CD14-positive monocyte (primary cell): ENCODE measurements around the gene PRICKLE1. TPM values are rescaled to one million over a fixed set of nuclear protein-coding genes. Genes with fewer than 3 reads are reported as not detected.

Source experiments
- DNase-seq, 3 donors: peaks; one replicate each; pipeline ENCODE4 v3.0.0-alpha.2; 2011 to 2022
- H2AFZ ChIP-seq: 2 replicates; pipeline ENCODE4 v1.6.0; 2012; ENCODE audit warnings: mild to moderate bottlenecking, low read depth, low read length, inconsistent platforms; ENCODE audit not compliant: insufficient read depth, poor library complexity, severe bottlenecking
- H3K27ac ChIP-seq, 2 donors: 1 replicate in 1 of 2; 2 replicates in 1 of 2; pipeline ENCODE4 v1.5.1; 2012 to 2013; ENCODE audit warnings: low read length in 2 of 2, control low read depth in 1 of 2, inconsistent platforms in 1 of 2, low read depth in 1 of 2, mild to moderate bottlenecking in 1 of 2
- H3K27me3 ChIP-seq, 2 donors: one replicate each; pipeline versions ENCODE4 v1.6.0 to v1.6.1; 2011 to 2013; ENCODE audit warnings: low read length in 2 of 2; ENCODE audit not compliant: control insufficient read depth in 2 of 2, insufficient read depth in 2 of 2
- H3K36me3 ChIP-seq, 2 donors: replicated peaks in 1 of 2; 1 replicate in 1 of 2; 2 replicates in 1 of 2; pipeline versions ENCODE4 v1.5.1 to v1.6.1; 2012 to 2013; ENCODE audit warnings: low read length in 2 of 2, control low read depth in 1 of 2, inconsistent platforms in 1 of 2, mild to moderate bottlenecking in 1 of 2; ENCODE audit not compliant: insufficient read depth in 2 of 2, control insufficient read depth in 1 of 2
- H3K4me1 ChIP-seq, 2 donors: 1 replicate in 1 of 2; 2 replicates in 1 of 2; pipeline versions ENCODE4 v1.5.1 to v1.6.1; 2012 to 2013; ENCODE audit warnings: low read length in 2 of 2, control low read depth in 1 of 2, inconsistent platforms in 1 of 2, mild to moderate bottlenecking in 1 of 2, moderate library complexity in 1 of 2; ENCODE audit not compliant: insufficient read depth in 2 of 2, control insufficient read depth in 1 of 2
- H3K4me2 ChIP-seq: replicated peaks from 2 replicates; pipeline ENCODE3; 2012; ENCODE audit warnings: low read length, moderate library complexity, mild to moderate bottlenecking; ENCODE audit not compliant: poor library complexity, severe bottlenecking; ENCODE audit errors: extremely low read depth
- H3K4me3 ChIP-seq, 3 experiments: fragments of 200-600 bp in 1 of 3; sonication (generic) in 1 of 3; replicated peaks in 1 of 3; 1 replicate in 2 of 3; 2 replicates in 1 of 3; pipeline ENCODE4 v1.5.1; 2011 to 2013; ENCODE audit warnings: low read length in 3 of 3, mild to moderate bottlenecking in 3 of 3, control low read depth in 2 of 3, low read depth in 2 of 3, inconsistent platforms in 1 of 3, moderate library complexity in 1 of 3
- H3K79me2 ChIP-seq: 2 replicates; pipeline ENCODE4 v1.6.0; 2012; ENCODE audit warnings: mild to moderate bottlenecking, control low read depth, inconsistent platforms, low read length, moderate library complexity; ENCODE audit not compliant: insufficient read depth
- H3K9ac ChIP-seq: 2 replicates; pipeline ENCODE4 v1.6.0; 2017; ENCODE audit warnings: low read length, mild to moderate bottlenecking; ENCODE audit not compliant: insufficient read depth, poor library complexity, severe bottlenecking
- H3K9me3 ChIP-seq, 2 donors: replicated peaks in 1 of 2; 1 replicate in 1 of 2; 2 replicates in 1 of 2; pipeline versions ENCODE4 v1.5.1 to v1.6.1; 2012 to 2013; ENCODE audit warnings: low read length in 2 of 2, control low read depth in 1 of 2; ENCODE audit not compliant: control insufficient read depth in 1 of 2, insufficient read depth in 1 of 2
- H4K20me1 ChIP-seq: 2 replicates; pipeline ENCODE4 v1.6.0; 2012; ENCODE audit warnings: mild to moderate bottlenecking, low read length, control low read depth, moderate library complexity; ENCODE audit not compliant: insufficient read depth
- H3K27ac Mint-ChIP-seq, 7 donors: one replicate each; pipeline ENCODE4 v1.8.0; 2020; ENCODE audit warnings: mild to moderate bottlenecking in 7 of 7, mixed read lengths in 7 of 7, moderate library complexity in 6 of 7, inconsistent platforms in 2 of 7
- H3K27me3 Mint-ChIP-seq, 3 donors: one replicate each; pipeline ENCODE4 v1.8.0; 2021 to 2022; ENCODE audit warnings: low read depth in 3 of 3, mild to moderate bottlenecking in 3 of 3, mixed read lengths in 3 of 3, moderate library complexity in 3 of 3, inconsistent platforms in 1 of 3
- H3K36me3 Mint-ChIP-seq, 2 donors: one replicate each; pipeline ENCODE4 v1.8.0; 2020; ENCODE audit warnings: mixed read lengths in 2 of 2, inconsistent platforms in 1 of 2, mild to moderate bottlenecking in 1 of 2
- H3K4me1 Mint-ChIP-seq: one replicate; pipeline ENCODE4 v1.8.0; 2020; ENCODE audit warnings: mild to moderate bottlenecking, mixed read lengths
- H3K4me3 Mint-ChIP-seq, 2 donors: one replicate each; pipeline ENCODE4 v1.8.0; 2020; ENCODE audit warnings: mild to moderate bottlenecking in 2 of 2, mixed read lengths in 2 of 2, moderate library complexity in 1 of 2
- H3K9me3 Mint-ChIP-seq, 7 donors: one replicate each; pipeline ENCODE4 v1.8.0; 2020 to 2022; ENCODE audit warnings: mixed read lengths in 7 of 7, mild to moderate bottlenecking in 6 of 7, moderate library complexity in 6 of 7, inconsistent platforms in 2 of 7
- CTCF ChIP-seq: fragments of 200-600 bp; IDR thresholded peaks from one replicate; pipeline ENCODE4 v1.8.0; 2022; ENCODE audit warnings: antibody characterized with exemption, mild to moderate bottlenecking
- WGBS: methylation state at CpG from one replicate; pipeline ENCODE4 v1.1.5; 2013; ENCODE audit warnings: missing lambda C conversion rate; ENCODE audit not compliant: insufficient coverage; 5-methylcytosine and 5-hydroxymethylcytosine counted together
- intact Hi-C, 2 donors: fragments of 100-400 bp; cut with micrococcal nuclease; formaldehyde crosslinking; loops; one replicate each; pipeline versions ENCODE4 v1.15.0 to v1.15.1; 2023
- polyA plus RNA-seq, 3 donors: library from polyadenylated mRNA; depleted of rRNA in 1 of 3; unstranded in 2 of 3; stranded (reverse) in 1 of 3; fragments of 300-500 nt in 2 of 3; fragments of >200 nt in 1 of 3; fragmentation: Illumina TruSeq in 2 of 3; gene quantifications; 1 replicate in 2 of 3; 2 replicates in 1 of 3; pipeline ENCODE4 v1.2.3, GENCODE V29; 2012 to 2021

The PRICKLE1 gene
- polyA plus RNA-seq, 3 donors: 1.3 to 5.1 (median 2.6) TPM

- H3K36me3 ChIP-seq: peaks cover 4 to 15% of the 10 kb centered on the region in 2 donors
- intact Hi-C loops: no loop called here
- H3K4me1 ChIP-seq: peaks cover 24% of the 10 kb centered on the region in 2 donors
- no peaks in the 10 kb centered on the region for H4K20me1 ChIP-seq
- H3K79me2 ChIP-seq: no peaks in the 10 kb centered on the region
- H2AFZ ChIP-seq: peak overlapping the region; percentile 87
- TF ChIP-seq CTCF: no peak
- no peaks in the 10 kb centered on the region for H3K27me3 ChIP-seq
- Mint-ChIP-seq H3K27ac (peak overlapping the region; percentile 40 to 93 (median 76)), H3K4me1 (peaks cover 25% of the 10 kb centered on the region), H3K4me3 (peak overlapping the region; percentile 86 to 99), H3K9me3 (no peaks in the 10 kb centered on the region), H3K27me3 (peaks cover 0 to 2% (median 0%) of the 10 kb centered on the region in 3 donors), H3K36me3 (peaks cover 9 to 10% of the 10 kb centered on the region in 2 donors)
- DNase-seq: peak; percentile 58 to 68 (median 68)
- H3K9ac ChIP-seq: peak overlapping the region; percentile 53
- peak overlapping the region; percentile 63 to 100 (median 83) for H3K4me3 ChIP-seq
- WGBS: 27% methylated on average over 4 of the region's 7 CpGs
- peak overlapping the region; percentile 44 to 62 for H3K27ac ChIP-seq
- no peaks in the 10 kb centered on the region for H3K9me3 ChIP-seq
- H3K4me2 ChIP-seq: peak overlapping the region; percentile 79
Observed at GRCh38 chr12:42469355-42470175, 120.0 kb downstream of the PRICKLE1 start.

GRCh38 chr12:42468921-42469320, 120.6 kb downstream of the PRICKLE1 start:
- peaks cover 25% of the 10 kb centered on the region for H3K4me1 Mint-ChIP-seq
- peaks cover 7 to 20% of the 10 kb centered on the region in 2 donors for H3K36me3 ChIP-seq
- H3K9me3 ChIP-seq: no peaks in the 10 kb centered on the region
- H4K20me1 ChIP-seq: no peaks in the 10 kb centered on the region
- H3K4me2 ChIP-seq: peak overlapping the region; percentile 79
- 0% methylated on average over 1 of the region's 3 CpGs for WGBS
- H2AFZ ChIP-seq: peak overlapping the region; percentile 87
- H3K4me3 Mint-ChIP-seq: peak overlapping the region; percentile 86 to 99
- no peaks in the 10 kb centered on the region for H3K27me3 ChIP-seq
- no peak for TF ChIP-seq CTCF
- peaks cover 24% of the 10 kb centered on the region in 2 donors for H3K4me1 ChIP-seq
- peak overlapping the region; percentile 44 to 62 for H3K27ac ChIP-seq
- H3K36me3 Mint-ChIP-seq: peaks cover 16% of the 10 kb centered on the region in 2 donors
- peaks cover 0 to under 1% (median 0%) of the 10 kb centered on the region in 3 donors for H3K27me3 Mint-ChIP-seq
- H3K9me3 Mint-ChIP-seq: peaks cover 0 to under 1% (median 0%) of the 10 kb centered on the region in 7 donors
- peak overlapping the region; percentile 53 for H3K9ac ChIP-seq
- H3K27ac Mint-ChIP-seq: peak overlapping the region in 5 of 7 donors; percentile 40 to 93 (median 76)
- intact Hi-C loops: no loop called here
- DNase-seq: no peak
- peak overlapping the region; percentile 63 to 100 (median 83) for H3K4me3 ChIP-seq
- H3K79me2 ChIP-seq: no peaks in the 10 kb centered on the region
